GM23338 (cell line): Measurements from ENCODE around the gene COPS7B. TPM values are rescaled to one million over a fixed set of nuclear protein-coding genes. Genes with fewer than 3 reads are reported as not detected.

Experiments
- ATAC-seq: fragments of 200-7000 bp; cut with Tn5 transposase; 3 replicates; pipeline ENCODE4 v1.9.1; 2020
- DNase-seq: peaks from one replicate; pipeline ENCODE4 v3.0.0-alpha.2; 2015; ENCODE audit warnings: low spot score
- H2AFZ ChIP-seq: fragments of 200-600 bp; sonication (generic); 2 replicates; pipeline ENCODE4 v1.8.0; 2016; ENCODE audit warnings: antibody characterized with exemption, mild to moderate bottlenecking, moderate library complexity
- H3F3A ChIP-seq: fragments of 200-600 bp; sonication (generic); replicated peaks from 2 replicates; pipeline ENCODE4 v1.8.0; 2017; ENCODE audit warnings: antibody characterized with exemption, mixed run types, low read depth
- H3K27ac ChIP-seq: fragments of 200-600 bp; sonication (generic); 2 replicates; pipeline ENCODE4 v1.6.1; 2016; ENCODE audit warnings: low read depth
- H3K27me3 ChIP-seq: fragments of 200-600 bp; sonication (generic); 2 replicates; pipeline ENCODE4 v1.8.0; 2016; ENCODE audit warnings: mild to moderate bottlenecking, mixed run types, moderate library complexity; ENCODE audit not compliant: insufficient read depth
- H3K36me3 ChIP-seq: fragments of 200-600 bp; sonication (generic); 2 replicates; pipeline ENCODE4 v1.8.0; 2016; ENCODE audit warnings: mild to moderate bottlenecking; ENCODE audit not compliant: insufficient read depth
- H3K4me1 ChIP-seq: fragments of 200-600 bp; sonication (generic); 2 replicates; pipeline ENCODE4 v1.8.0; 2016; ENCODE audit warnings: mild to moderate bottlenecking, moderate library complexity; ENCODE audit not compliant: insufficient read depth
- H3K4me2 ChIP-seq: fragments of 200-600 bp; sonication (generic); 2 replicates; pipeline ENCODE4 v1.7.1; 2017; ENCODE audit warnings: mixed run types
- H3K4me3 ChIP-seq: fragments of 200-600 bp; sonication (generic); 2 replicates; pipeline ENCODE4 v1.6.1; 2016; ENCODE audit warnings: mixed run types
- H3K79me2 ChIP-seq: fragments of 200-600 bp; sonication (generic); replicated peaks from 2 replicates; pipeline ENCODE4 v1.8.0; 2017; ENCODE audit warnings: mild to moderate bottlenecking; ENCODE audit not compliant: insufficient read depth
- H3K9me2 ChIP-seq: fragments of 200-600 bp; sonication (generic); 2 replicates; pipeline ENCODE4 v1.8.0; 2017; ENCODE audit not compliant: insufficient read depth
- H4K20me1 ChIP-seq: fragments of 200-600 bp; sonication (generic); replicated peaks from 2 replicates; pipeline ENCODE4 v1.8.0; 2017; ENCODE audit warnings: mild to moderate bottlenecking; ENCODE audit not compliant: insufficient read depth
- H3K27ac Mint-ChIP-seq: 2 replicates; pipeline ENCODE4 v1.8.0; 2020; ENCODE audit warnings: inconsistent platforms, mild to moderate bottlenecking, moderate library complexity, mixed read lengths
- H3K27me3 Mint-ChIP-seq: 3 replicates; pipeline ENCODE4 v1.8.0; 2022; ENCODE audit warnings: low read depth, mild to moderate bottlenecking, moderate library complexity, mixed read lengths, inconsistent platforms; ENCODE audit not compliant: insufficient read depth, poor library complexity
- H3K36me3 Mint-ChIP-seq: 3 replicates; pipeline ENCODE4 v1.8.0; 2021; ENCODE audit warnings: low read depth, mild to moderate bottlenecking, inconsistent platforms, moderate library complexity, mixed read lengths
- H3K4me1 Mint-ChIP-seq: 3 replicates; pipeline ENCODE4 v1.8.0; 2020; ENCODE audit warnings: mild to moderate bottlenecking, inconsistent platforms, mixed read lengths
- H3K4me3 Mint-ChIP-seq: 3 replicates; pipeline ENCODE4 v1.8.0; 2021; ENCODE audit warnings: moderate library complexity, mild to moderate bottlenecking, inconsistent platforms, mixed read lengths
- H3K9me3 Mint-ChIP-seq: 3 replicates; pipeline ENCODE4 v1.8.0; 2020; ENCODE audit warnings: moderate library complexity, mild to moderate bottlenecking, inconsistent platforms, mixed read lengths
- CREB1 ChIP-seq: fragments of 250-450 bp; sonication (Bioruptor Pico); IDR thresholded peaks from 2 replicates; pipeline ENCODE4 v1.5.0; 2020; ENCODE audit warnings: low read depth, mild to moderate bottlenecking, moderate library complexity
- CTCF ChIP-seq, 2 experiments: fragments of 200-600 bp in 1 of 2; sonication (generic) in 1 of 2; conservative IDR thresholded peaks; 2 replicates each; pipeline versions ENCODE4 v1.5.1 to v1.6.1; 2016 to 2017; ENCODE audit warnings: antibody characterized with exemption in 2 of 2, low read depth in 2 of 2, mild to moderate bottlenecking in 2 of 2, moderate library complexity in 1 of 2
- EZH2 ChIP-seq: fragments of 200-600 bp; sonication (generic); IDR thresholded peaks from one replicate; pipeline ENCODE4 v1.8.0; 2017; ENCODE audit warnings: antibody characterized with exemption, mild to moderate bottlenecking, low read depth; ENCODE audit not compliant: unreplicated experiment
- EZH2phosphoT487 ChIP-seq: fragments of 200-600 bp; sonication (generic); IDR thresholded peaks from one replicate; pipeline ENCODE4 v1.8.1; 2018; ENCODE audit warnings: antibody characterized with exemption; ENCODE audit not compliant: unreplicated experiment
- JUNB ChIP-seq: IDR thresholded peaks from one replicate; pipeline ENCODE4 v1.6.1; 2016; ENCODE audit warnings: antibody characterized with exemption; ENCODE audit not compliant: unreplicated experiment
- NANOG ChIP-seq: IDR thresholded peaks from 2 replicates; pipeline ENCODE4 v1.6.1; 2016; ENCODE audit warnings: antibody characterized with exemption, borderline replicate concordance
- POLR2AphosphoS5 ChIP-seq: IDR thresholded peaks from 2 replicates; pipeline ENCODE4 v1.6.1; 2016; ENCODE audit warnings: antibody characterized with exemption, low read depth
- REST ChIP-seq: IDR thresholded peaks from one replicate; pipeline ENCODE4 v1.6.1; 2018; ENCODE audit warnings: antibody characterized with exemption; ENCODE audit not compliant: unreplicated experiment
- STAT1 ChIP-seq: IDR thresholded peaks from one replicate; pipeline ENCODE4 v1.6.1; 2016; ENCODE audit warnings: antibody characterized with exemption; ENCODE audit not compliant: unreplicated experiment
- ZNF114 ChIP-seq: fragments of 250-450 bp; sonication (Bioruptor Pico); IDR thresholded peaks from 2 replicates; pipeline ENCODE4 v1.5.0; 2020; ENCODE audit warnings: mild to moderate bottlenecking, moderate library complexity
- ZNF331 ChIP-seq: fragments of 250-450 bp; sonication (Bioruptor Pico); IDR thresholded peaks from 2 replicates; pipeline ENCODE4 v1.5.0; 2020; ENCODE audit warnings: low read depth, mild to moderate bottlenecking, moderate library complexity
- ZNF462 ChIP-seq: fragments of 250-450 bp; sonication (Bioruptor Pico); IDR thresholded peaks from 2 replicates; pipeline ENCODE4 v1.5.0; 2020; ENCODE audit warnings: mild to moderate bottlenecking, moderate library complexity
- polyA plus RNA-seq: library from polyadenylated mRNA; unstranded; fragments of >200 nt; fragmentation: Nextera tagmentation; extraction: Ambion mirVana; gene quantifications from 2 replicates; pipeline ENCODE4 v1.2.1, GENCODE V29; 2016
- total RNA-seq: library from RNA; depleted of rRNA; stranded (reverse); fragments of >200 nt; shearing (Covaris generic); gene quantifications from 2 replicates; pipeline ENCODE4 v1.2.3, GENCODE V29; 2014
- TF ChIP-seq, protein P1 (sequence below): IDR thresholded peaks from 2 replicates; pipeline ENCODE4 v1.6.1; 2016; ENCODE audit warnings: antibody characterized with exemption

The COPS7B gene
- total and polyA plus RNA-seq, 2 experiments from 2014 or later = 40.9 to 63.7 TPM

DNA sequence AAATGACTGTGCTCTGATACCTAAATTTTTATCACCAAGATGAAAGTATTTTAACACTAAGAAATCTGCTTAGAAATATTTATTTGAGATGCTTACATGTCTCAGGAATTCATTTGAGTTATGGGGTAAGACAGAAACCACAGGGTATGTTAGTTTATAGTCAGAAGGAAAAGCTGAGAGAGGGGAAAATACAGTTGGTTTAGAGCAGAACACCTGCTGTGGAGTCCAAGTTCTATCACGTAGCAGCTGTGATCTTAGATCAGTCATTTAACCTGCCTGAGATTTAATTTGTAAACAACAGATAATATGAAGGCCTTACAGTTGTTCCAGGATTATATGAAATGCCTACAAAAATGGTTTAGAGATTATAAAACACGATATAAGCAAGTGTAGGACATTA, 34.2 kb upstream of the COPS7B start (continued):
- no peak for TF ChIP-seq STAT1
- no peak for TF ChIP-seq CREB1 (CRISPR knock-in tag)
- TF ChIP-seq ZNF331 (CRISPR knock-in tag) = no peak
- no peak for TF ChIP-seq ZNF114
- no peak for TF ChIP-seq EZH2phosphoT487

- DNase-seq = no peak
- H3K4me2 ChIP-seq = no peak overlapping the region
- H3K27me3 ChIP-seq = no peaks in the 10 kb centered on the region
- no peak for ATAC-seq
- no peaks in the 10 kb centered on the region for H3K4me1 ChIP-seq
- no peaks in the 10 kb centered on the region; the same call in 1 of the 2 replicates for H3K79me2 ChIP-seq
- 0 out of 2 replicates have a peak, but pooled peaks cover 3% of the 10 kb centered on the region for H4K20me1 ChIP-seq
- H3K9me2 ChIP-seq = no peaks in the 10 kb centered on the region
- 0 out of 3 replicates have a peak, but pooled peaks cover 3% of the 10 kb centered on the region for H3K4me1 Mint-ChIP-seq
- no peak overlapping the region for H3K4me3 Mint-ChIP-seq
- no peak overlapping the region for H3K27ac ChIP-seq
- no peak overlapping the region for H2AFZ ChIP-seq
- no peaks in the 10 kb centered on the region for H3K27me3 Mint-ChIP-seq
- H3K4me3 ChIP-seq = no peak overlapping the region
- H3K36me3 ChIP-seq = no peaks in the 10 kb centered on the region
- H3F3A ChIP-seq = 0 out of 2 replicates have a peak, but pooled peaks cover 4% of the 10 kb centered on the region
- no peaks in the 10 kb centered on the region for H3K9me3 Mint-ChIP-seq
- no peak overlapping the region for H3K27ac Mint-ChIP-seq
- H3K36me3 Mint-ChIP-seq = no peaks in the 10 kb centered on the region
- no peak for TF ChIP-seq EZH2phosphoT487
- no peak for TF ChIP-seq ZNF331 (CRISPR knock-in tag)
- no peak for TF ChIP-seq STAT1
- no peak for TF ChIP-seq POLR2AphosphoS5
- TF ChIP-seq CTCF (conservative IDR thresholded peaks at IDR 0.05; ENCODE audit: low read depth in 2 of 2) = no peak
- TF ChIP-seq EZH2 = no peak
- TF ChIP-seq CREB1 (CRISPR knock-in tag) = no peak
- TF ChIP-seq JUNB = no peak
- TF ChIP-seq REST = no peak
- TF ChIP-seq, protein P1, sequence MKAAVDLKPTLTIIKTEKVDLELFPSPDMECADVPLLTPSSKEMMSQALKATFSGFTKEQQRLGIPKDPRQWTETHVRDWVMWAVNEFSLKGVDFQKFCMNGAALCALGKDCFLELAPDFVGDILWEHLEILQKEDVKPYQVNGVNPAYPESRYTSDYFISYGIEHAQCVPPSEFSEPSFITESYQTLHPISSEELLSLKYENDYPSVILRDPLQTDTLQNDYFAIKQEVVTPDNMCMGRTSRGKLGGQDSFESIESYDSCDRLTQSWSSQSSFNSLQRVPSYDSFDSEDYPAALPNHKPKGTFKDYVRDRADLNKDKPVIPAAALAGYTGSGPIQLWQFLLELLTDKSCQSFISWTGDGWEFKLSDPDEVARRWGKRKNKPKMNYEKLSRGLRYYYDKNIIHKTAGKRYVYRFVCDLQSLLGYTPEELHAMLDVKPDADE = no peak
- TF ChIP-seq ZNF114 = no peak
- no peak for TF ChIP-seq NANOG
- TF ChIP-seq ZNF462 (CRISPR knock-in tag) = no peak
These were observed 24.5 kb upstream of the COPS7B start for GRCh38 chr2:231761735-231762134.
